ENCODE measurements around the gene TRMT5. TPM values are rescaled to one million over a fixed set of nuclear protein-coding genes. Genes with fewer than 3 reads are reported as not detected.

Gene TRMT5
- total RNA-seq, 1 donor from 2014 or later = 12.1 TPM

DNA sequence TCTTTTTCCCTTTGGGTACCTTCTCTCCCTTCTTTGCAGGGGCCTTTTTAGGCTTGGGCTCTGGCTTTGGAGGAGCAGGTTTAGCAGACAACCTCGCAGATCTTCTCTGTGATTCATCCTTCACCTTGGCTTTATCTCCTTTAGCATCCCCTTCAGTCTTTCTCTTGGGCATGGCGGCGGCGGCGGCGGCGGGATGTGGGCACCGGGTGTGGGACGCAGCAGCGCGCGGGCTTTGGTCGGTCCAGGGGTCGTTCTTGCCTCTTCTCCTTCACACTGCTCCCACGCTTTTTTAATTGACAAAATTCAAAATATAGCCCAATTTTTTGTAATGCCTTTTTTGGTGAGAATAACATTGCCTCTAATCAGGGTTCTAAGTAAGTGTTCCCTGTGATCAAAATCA, 8.6 kb downstream of the TRMT5 start:
- no peak for FAIRE-seq
- no peak overlapping the region for H3K4me3 ChIP-seq (ENCODE audit: low read depth, low read length)

DNA sequence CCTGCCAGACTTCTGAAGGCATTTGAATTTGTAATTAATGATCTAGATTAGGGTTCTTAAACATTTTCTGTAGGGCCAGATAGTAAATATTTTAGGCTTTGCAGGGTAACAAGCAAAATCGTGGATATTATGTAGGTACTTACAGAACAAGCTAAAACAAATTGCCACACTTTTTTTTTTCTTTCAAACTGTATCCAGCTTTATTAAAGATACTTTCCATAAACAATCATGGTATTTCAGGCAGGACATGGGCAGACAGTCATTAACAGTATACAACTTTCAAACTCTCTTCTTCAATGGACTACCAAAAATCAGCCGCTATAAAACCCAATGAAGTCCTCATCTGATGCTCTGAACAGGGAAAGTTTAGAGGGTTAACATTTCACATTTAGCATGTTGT, 9.6 kb downstream of the TRMT5 start:
- TF ChIP-seq, protein P1, sequence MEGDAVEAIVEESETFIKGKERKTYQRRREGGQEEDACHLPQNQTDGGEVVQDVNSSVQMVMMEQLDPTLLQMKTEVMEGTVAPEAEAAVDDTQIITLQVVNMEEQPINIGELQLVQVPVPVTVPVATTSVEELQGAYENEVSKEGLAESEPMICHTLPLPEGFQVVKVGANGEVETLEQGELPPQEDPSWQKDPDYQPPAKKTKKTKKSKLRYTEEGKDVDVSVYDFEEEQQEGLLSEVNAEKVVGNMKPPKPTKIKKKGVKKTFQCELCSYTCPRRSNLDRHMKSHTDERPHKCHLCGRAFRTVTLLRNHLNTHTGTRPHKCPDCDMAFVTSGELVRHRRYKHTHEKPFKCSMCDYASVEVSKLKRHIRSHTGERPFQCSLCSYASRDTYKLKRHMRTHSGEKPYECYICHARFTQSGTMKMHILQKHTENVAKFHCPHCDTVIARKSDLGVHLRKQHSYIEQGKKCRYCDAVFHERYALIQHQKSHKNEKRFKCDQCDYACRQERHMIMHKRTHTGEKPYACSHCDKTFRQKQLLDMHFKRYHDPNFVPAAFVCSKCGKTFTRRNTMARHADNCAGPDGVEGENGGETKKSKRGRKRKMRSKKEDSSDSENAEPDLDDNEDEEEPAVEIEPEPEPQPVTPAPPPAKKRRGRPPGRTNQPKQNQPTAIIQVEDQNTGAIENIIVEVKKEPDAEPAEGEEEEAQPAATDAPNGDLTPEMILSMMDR (IDR thresholded peaks at IDR 0.05; ENCODE audit: insufficient read depth, low read length, severe bottlenecking) = no peak
- Histone ChIP-seq H3K27me3 (ENCODE audit: control insufficient read depth, insufficient read depth, low read length) (no peaks in the 10 kb centered on the region), H3K4me3 (ENCODE audit: low read depth, low read length) (no peak overlapping the region), H3K36me3 (ENCODE audit: control insufficient read depth, insufficient read depth, low read length) (peaks cover 2% of the 10 kb centered on the region)
- FAIRE-seq = no peak
- DNase-seq (ENCODE audit: low read depth) = no peak

More for the DNA sequence above, 8.6 kb downstream of the TRMT5 start:
- Histone ChIP-seq H3K36me3 (ENCODE audit: control insufficient read depth, insufficient read depth, low read length) (peaks cover 4% of the 10 kb centered on the region), H3K27me3 (ENCODE audit: control insufficient read depth, insufficient read depth, low read length) (no peaks in the 10 kb centered on the region)
- no peak for DNase-seq (ENCODE audit: low read depth)
- TF ChIP-seq, protein P1 (IDR thresholded peaks at IDR 0.05; ENCODE audit: insufficient read depth, low read length, severe bottlenecking) = no peak

DNA sequence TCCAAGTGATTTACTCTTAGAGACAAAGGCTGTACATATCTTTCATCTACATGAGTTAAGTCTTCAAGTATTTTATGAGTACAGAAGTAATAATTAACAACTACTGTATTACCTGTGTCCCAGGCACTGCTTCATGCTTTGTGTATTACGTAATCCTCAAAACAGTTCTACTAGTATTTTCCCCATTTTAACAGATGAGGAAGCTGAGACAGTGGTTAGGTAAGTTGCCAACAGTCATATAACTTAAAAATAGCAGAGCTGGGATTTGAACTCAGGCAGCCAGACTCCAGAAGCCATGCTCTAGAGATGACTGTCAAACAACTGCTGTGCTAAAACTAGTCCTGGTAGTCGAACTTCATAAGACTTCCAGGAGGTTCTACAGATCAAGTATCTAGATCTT, 10.7 kb downstream of the TRMT5 start:
- no peak for FAIRE-seq
- Histone ChIP-seq H3K36me3 (ENCODE audit: control insufficient read depth, insufficient read depth, low read length) (no peaks in the 10 kb centered on the region), H3K4me3 (ENCODE audit: low read depth, low read length) (no peak overlapping the region), H3K27me3 (ENCODE audit: control insufficient read depth, insufficient read depth, low read length) (no peaks in the 10 kb centered on the region)
- peak; percentile 29 for DNase-seq (ENCODE audit: low read depth)
- TF ChIP-seq, protein P1 (IDR thresholded peaks at IDR 0.05; ENCODE audit: insufficient read depth, low read length, severe bottlenecking) = no peak

DNA sequence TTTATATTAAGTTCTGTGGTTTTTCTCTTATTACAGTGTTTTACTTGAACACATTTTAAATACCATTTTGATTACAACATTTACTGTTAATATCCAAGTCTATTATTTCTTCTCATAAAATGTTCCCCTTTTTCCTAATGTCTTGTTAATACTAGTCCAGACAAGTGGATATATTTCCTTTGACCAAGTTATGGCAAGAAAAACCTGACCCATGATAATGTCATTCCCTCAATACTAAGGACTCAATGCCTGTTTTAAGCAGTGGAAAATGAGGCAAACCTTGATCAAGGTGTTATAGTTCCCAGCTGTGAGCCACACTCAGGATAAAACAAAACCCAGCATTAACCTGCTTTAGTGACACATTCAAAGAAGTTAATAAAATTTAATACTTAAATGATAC, 12.2 kb downstream of the TRMT5 start:
- no peaks in the 10 kb centered on the region for H3K27me3 ChIP-seq (ENCODE audit: control insufficient read depth, insufficient read depth, low read length)
- no peaks in the 10 kb centered on the region for H3K36me3 ChIP-seq (ENCODE audit: control insufficient read depth, insufficient read depth, low read length)
- FAIRE-seq (no peak), DNase-seq (ENCODE audit: low read depth) (peak; percentile 77)
- TF ChIP-seq, protein P1 (IDR thresholded peaks at IDR 0.05; ENCODE audit: insufficient read depth, low read length, severe bottlenecking) = no peak
- no peak overlapping the region for H3K4me3 ChIP-seq (ENCODE audit: low read depth, low read length)

DNA sequence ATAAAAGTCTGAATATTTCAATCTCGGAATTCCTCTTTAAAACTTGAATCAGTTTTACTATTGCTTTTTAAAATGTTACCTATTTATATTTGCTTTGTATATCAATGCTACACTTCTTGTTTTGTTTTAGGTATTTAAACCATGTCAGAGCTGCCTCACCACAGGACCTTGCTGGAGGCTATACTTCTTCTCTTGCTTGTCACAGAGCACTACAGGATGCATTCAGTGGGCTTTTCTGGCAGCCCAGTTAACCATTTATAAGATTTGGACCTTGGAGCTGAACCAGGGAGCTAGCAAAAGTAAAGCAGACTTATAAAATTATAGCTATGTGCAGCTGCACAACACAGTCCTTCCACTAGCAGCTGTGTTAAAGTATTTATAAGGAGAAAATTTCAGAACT, 12.8 kb downstream of the TRMT5 start:
- TF ChIP-seq, protein P1 (IDR thresholded peaks at IDR 0.05; ENCODE audit: insufficient read depth, low read length, severe bottlenecking) = no peak
- DNase-seq (ENCODE audit: low read depth) = peak; percentile 23
- Histone ChIP-seq H3K4me3 (ENCODE audit: low read depth, low read length) (no peak overlapping the region), H3K27me3 (ENCODE audit: control insufficient read depth, insufficient read depth, low read length) (no peaks in the 10 kb centered on the region), H3K36me3 (ENCODE audit: control insufficient read depth, insufficient read depth, low read length) (no peaks in the 10 kb centered on the region)
- no peak for FAIRE-seq

DNA sequence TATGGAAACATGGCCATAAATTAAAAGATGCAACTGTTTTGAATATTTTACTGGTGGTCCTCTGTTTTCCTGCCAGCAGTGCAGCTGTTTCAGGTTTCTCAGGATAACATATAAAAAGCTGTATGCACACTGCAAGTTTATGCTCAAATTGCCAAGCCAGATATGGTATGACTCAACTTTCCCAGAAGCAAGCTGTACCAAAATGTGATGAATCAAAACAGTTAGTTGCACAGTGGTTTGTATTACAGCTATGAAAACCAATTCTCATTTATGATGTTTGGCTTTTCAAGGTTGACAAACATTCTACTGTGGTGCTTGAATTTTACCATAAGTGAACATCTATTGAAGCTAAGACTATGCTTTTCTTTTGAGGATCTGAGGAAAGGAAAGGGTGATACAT, 15.5 kb downstream of the TRMT5 start:
- FAIRE-seq (no peak), DNase-seq (ENCODE audit: low read depth) (peak; percentile 56)
- Histone ChIP-seq H3K4me3 (ENCODE audit: low read depth, low read length) (no peak overlapping the region), H3K27me3 (ENCODE audit: control insufficient read depth, insufficient read depth, low read length) (no peaks in the 10 kb centered on the region), H3K36me3 (ENCODE audit: control insufficient read depth, insufficient read depth, low read length) (no peaks in the 10 kb centered on the region)
- TF ChIP-seq, protein P1 (IDR thresholded peaks at IDR 0.05; ENCODE audit: insufficient read depth, low read length, severe bottlenecking) = no peak
